B cell (primary cell): ENCODE results near the gene IRF8. TPM values are rescaled to one million over a fixed set of nuclear protein-coding genes. Genes with fewer than 3 reads are reported as not detected.

Source experiments
- ATAC-seq: fragments of 200-7000 bp; cut with Tn5 transposase; one replicate; pipeline ENCODE4 v1.10.0; 2021; ENCODE audit warnings: low read depth, mild to moderate bottlenecking, moderate number of reproducible peaks, moderate library complexity
- CTCF ChIA-PET: fragments of 350-600 bp; sonication (Branson Sonifier 250); formaldehyde crosslinking; loops from one replicate; lab custom pipeline; 2021; ENCODE audit warnings: antibody characterized with exemption, inconsistent platforms; lab: Charles Lee
- POLR2A ChIA-PET: fragments of 350-600 bp; sonication (Branson Sonifier 250); formaldehyde crosslinking; loops from one replicate; lab custom pipeline; 2021; ENCODE audit warnings: antibody characterized with exemption; lab: Charles Lee
- DNase-seq: peaks from one replicate; pipeline ENCODE4 v3.0.0; 2013
- H2AFZ ChIP-seq: 2 replicates; pipeline ENCODE4 v1.6.1; 2012; ENCODE audit warnings: mild to moderate bottlenecking, low read depth, low read length; ENCODE audit not compliant: insufficient read depth, poor library complexity, severe bottlenecking
- H3K27ac ChIP-seq, 2 donors: 1 replicate in 1 of 2; 2 replicates in 1 of 2; pipeline ENCODE4 v1.5.1; 2012 to 2013; ENCODE audit warnings: low read length in 2 of 2, mild to moderate bottlenecking in 2 of 2, moderate library complexity in 1 of 2
- H3K27me3 ChIP-seq, 4 experiments: fragments of 200-600 bp in 1 of 4; sonication (generic) in 1 of 4; replicated peaks in 1 of 4; 1 replicate in 2 of 4; 2 replicates in 2 of 4; pipeline versions ENCODE4 v1.6.1 to v1.7.0; 2013 to 2016; ENCODE audit warnings: low read length in 3 of 4, mild to moderate bottlenecking in 2 of 4, mixed read lengths in 1 of 4, moderate library complexity in 1 of 4; ENCODE audit not compliant: insufficient read depth in 4 of 4, control insufficient read depth in 3 of 4; ENCODE audit errors: control extremely low read depth in 1 of 4
- H3K36me3 ChIP-seq, 2 experiments: replicated peaks in 1 of 2; 1 replicate in 1 of 2; 2 replicates in 1 of 2; pipeline versions ENCODE4 v1.6.1 to v1.7.1; 2013; ENCODE audit warnings: low read length in 1 of 2; ENCODE audit not compliant: insufficient read depth in 2 of 2, control insufficient read depth in 1 of 2; ENCODE audit errors: control extremely low read depth in 1 of 2, extremely low read depth in 1 of 2
- H3K4me1 ChIP-seq, 2 donors: fragments of 200-600 bp in 1 of 2; sonication (generic) in 1 of 2; 1 replicate in 1 of 2; 2 replicates in 1 of 2; pipeline versions ENCODE4 v1.5.1 to v1.6.1; 2013 to 2017; ENCODE audit warnings: low read length in 2 of 2; ENCODE audit not compliant: control insufficient read depth in 2 of 2, insufficient read depth in 2 of 2
- H3K4me2 ChIP-seq: replicated peaks from 2 replicates; pipeline ENCODE3; 2012; ENCODE audit warnings: mild to moderate bottlenecking, low read depth, low read length; ENCODE audit not compliant: poor library complexity, severe bottlenecking
- H3K4me3 ChIP-seq, 5 experiments: fragments of 200-600 bp in 1 of 5; sonication (generic) in 1 of 5; 1 replicate in 3 of 5; 2 replicates in 2 of 5; pipeline versions ENCODE4 v1.5.1 to v1.7.0; 2011 to 2016; ENCODE audit warnings: low read length in 4 of 5, mild to moderate bottlenecking in 4 of 5, low read depth in 2 of 5, control low read depth in 1 of 5, moderate library complexity in 1 of 5; ENCODE audit not compliant: insufficient read depth in 1 of 5; ENCODE audit errors: control extremely low read depth in 1 of 5, extremely low read depth in 1 of 5
- H3K79me2 ChIP-seq: fragments of 200-600 bp; sonication (generic); one replicate; pipeline ENCODE4 v1.6.0; 2016; ENCODE audit warnings: low read length; ENCODE audit not compliant: control insufficient read depth, insufficient read depth
- H3K9ac ChIP-seq: fragments of 200-600 bp; sonication (generic); 2 replicates; pipeline ENCODE4 v1.6.1; 2017; ENCODE audit warnings: mild to moderate bottlenecking, low read length, moderate library complexity
- H3K9me3 ChIP-seq, 3 donors: one replicate each; pipeline versions ENCODE4 v1.6.1 to v1.7.1; 2013; ENCODE audit warnings: low read length in 2 of 3; ENCODE audit not compliant: control insufficient read depth in 2 of 3, insufficient read depth in 1 of 3; ENCODE audit errors: control extremely low read depth in 1 of 3
- H4K20me1 ChIP-seq: 2 replicates; pipeline ENCODE4 v1.6.0; 2012; ENCODE audit warnings: mild to moderate bottlenecking, low read length; ENCODE audit not compliant: insufficient read depth, control insufficient read depth, poor library complexity, severe bottlenecking
- H3K27ac Mint-ChIP-seq: one replicate; pipeline ENCODE4 v1.8.0; 2021; ENCODE audit warnings: mixed read lengths
- H3K27me3 Mint-ChIP-seq: one replicate; pipeline ENCODE4 v1.8.0; 2021; ENCODE audit warnings: mixed read lengths
- H3K4me1 Mint-ChIP-seq: one replicate; pipeline ENCODE4 v1.8.0; 2021; ENCODE audit warnings: mixed read lengths
- H3K4me3 Mint-ChIP-seq: one replicate; pipeline ENCODE4 v1.8.0; 2021; ENCODE audit warnings: mixed read lengths
- H3K9me3 Mint-ChIP-seq: one replicate; pipeline ENCODE4 v1.8.0; 2022; ENCODE audit warnings: mixed read lengths; ENCODE audit not compliant: insufficient read depth
- CTCF ChIP-seq: fragments of 200-600 bp; IDR thresholded peaks from one replicate; pipeline ENCODE4 v1.8.0; 2022; ENCODE audit warnings: antibody characterized with exemption, mild to moderate bottlenecking
- EZH2 ChIP-seq: IDR thresholded peaks from 2 replicates; pipeline ENCODE4 v1.6.1; 2012; ENCODE audit warnings: borderline replicate concordance, low read depth, mild to moderate bottlenecking, moderate library complexity, low read length; ENCODE audit not compliant: insufficient read depth, poor library complexity, severe bottlenecking
- WGBS: methylation state at CpG from one replicate; pipeline ENCODE4 v1.1.5; 2013; ENCODE audit warnings: missing lambda C conversion rate; ENCODE audit not compliant: insufficient coverage; 5-methylcytosine and 5-hydroxymethylcytosine counted together
- intact Hi-C: fragments of 100-400 bp; cut with micrococcal nuclease; formaldehyde crosslinking; loops from one replicate; pipeline ENCODE4 v1.10.0; 2022
- polyA plus RNA-seq: library from polyadenylated mRNA; depleted of rRNA; stranded (reverse); fragments of >200 nt; gene quantifications from 2 replicates; pipeline ENCODE4 v1.2.3, GENCODE V29; 2012
- total RNA-seq, 2 donors: library from RNA; stranded (reverse); fragments of 120-200 nt in 1 of 2; gene quantifications; 1 replicate in 1 of 2; 2 replicates in 1 of 2; pipeline versions ENCODE4 v1.2.3 to v1.2.4, GENCODE V29; 2013 to 2022

IRF8 gene
- total and polyA plus RNA-seq, 2 donors (not counting 1 experiment from before 2014, with no cell fraction given), result 309 to 332 TPM

- ChIA-PET CTCF (interaction anchor here (0.8 to 2.9 kb wide), 4 partner anchors 12 to 161 kb away, joined by 4 to 12 read pairs (median 6); no protein-coding TSS in a partner anchor), POLR2A (no interaction called here)
- DNase-seq, result no peak
- no peak overlapping the region for H2AFZ ChIP-seq
- H3K27me3 Mint-ChIP-seq, result no peaks in the 10 kb centered on the region
- no peak for TF ChIP-seq EZH2
- TF ChIP-seq CTCF, result no peak
- no peak overlapping the region for H3K27ac ChIP-seq
- H3K4me2 ChIP-seq, result no peak overlapping the region
- no peak overlapping the region for H3K4me3 ChIP-seq
- no peaks in the 10 kb centered on the region for H3K9me3 Mint-ChIP-seq
- no peaks in the 10 kb centered on the region for H3K27me3 ChIP-seq
- H3K4me1 ChIP-seq, result peaks cover 18 to 25% of the 10 kb centered on the region in 2 donors
- H3K9me3 ChIP-seq, result no peaks in the 10 kb centered on the region
- no peak for ATAC-seq
- no CpG with 5 or more reads among the region's 1 CpG for WGBS
- H3K36me3 ChIP-seq, result no peaks in the 10 kb centered on the region
- intact Hi-C loops, result no loop called here
- H3K79me2 ChIP-seq, result no peaks in the 10 kb centered on the region
- H3K9ac ChIP-seq, result no peak overlapping the region
- no peaks in the 10 kb centered on the region for H4K20me1 ChIP-seq
- H3K4me3 Mint-ChIP-seq, result no peak overlapping the region
- H3K4me1 Mint-ChIP-seq, result peaks cover 41% of the 10 kb centered on the region
- no peak overlapping the region for H3K27ac Mint-ChIP-seq
These were observed 44.0 kb upstream of the IRF8 start for GRCh38 chr16:85854935-85855334.

GRCh38 chr16:85856079-85856478, 42.9 kb upstream of the IRF8 start:
- DNase-seq (no peak), ATAC-seq (no peak)
- no peak for TF ChIP-seq EZH2
- no peak for TF ChIP-seq CTCF
- peaks cover 24 to 36% of the 10 kb centered on the region in 2 donors for H3K4me1 ChIP-seq
- POLR2A ChIA-PET, result interaction anchor here (0.8 kb wide), 1 partner anchor 12 kb away, joined by 3 read pairs; no protein-coding TSS in a partner anchor
- no peaks in the 10 kb centered on the region for H3K27me3 Mint-ChIP-seq
- no peak overlapping the region for H3K4me2 ChIP-seq
- no peak overlapping the region for H2AFZ ChIP-seq
- intact Hi-C loops, result no loop called here
- no peak overlapping the region for H3K9ac ChIP-seq
- H4K20me1 ChIP-seq, result no peaks in the 10 kb centered on the region
- H3K79me2 ChIP-seq, result no peaks in the 10 kb centered on the region
- no peaks in the 10 kb centered on the region for H3K27me3 ChIP-seq
- H3K4me3 Mint-ChIP-seq, result no peak overlapping the region
- peaks cover 49% of the 10 kb centered on the region for H3K4me1 Mint-ChIP-seq
- no peaks in the 10 kb centered on the region for H3K9me3 Mint-ChIP-seq
- CTCF ChIA-PET, result interaction anchor here (2.9 kb wide), 1 partner anchor 23 kb away, joined by 8 read pairs; no protein-coding TSS in a partner anchor
- 85% methylated on average over 4 of the region's 6 CpGs for whole genome bisulfite sequencing
- H3K27ac ChIP-seq, result no peak overlapping the region
- no peak overlapping the region for H3K27ac Mint-ChIP-seq
- no peaks in the 10 kb centered on the region for H3K36me3 ChIP-seq
- no peak overlapping the region for H3K4me3 ChIP-seq
- no peaks in the 10 kb centered on the region for H3K9me3 ChIP-seq
